ENCODE data around the gene MEGF9. TPM values are rescaled to one million over a fixed set of nuclear protein-coding genes. Genes with fewer than 3 reads are reported as not detected.

MEGF9 gene
- total and polyA plus RNA-seq, 2 donors (not counting 3 experiments of a cell fraction or from before 2014, with no cell fraction given): 4.0 to 13.0 TPM

GRCh38 chr9:120627073-120627472 lies 87.2 kb downstream of the MEGF9 start:
- no peak for TF ChIP-seq EZH2 (IDR thresholded peaks at IDR 0.05; ENCODE audit: borderline replicate concordance, low read depth, low read length, severe bottlenecking)
- TF ChIP-seq POLR2A (IDR thresholded peaks at IDR 0.05; ENCODE audit: low read depth, low read length): no peak
- TF ChIP-seq, protein P1, sequence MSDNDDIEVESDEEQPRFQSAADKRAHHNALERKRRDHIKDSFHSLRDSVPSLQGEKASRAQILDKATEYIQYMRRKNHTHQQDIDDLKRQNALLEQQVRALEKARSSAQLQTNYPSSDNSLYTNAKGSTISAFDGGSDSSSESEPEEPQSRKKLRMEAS (IDR thresholded peaks at IDR 0.05; ENCODE audit: insufficient read depth, insufficient read length): no peak
- dilution Hi-C loops (cut with MboI; ENCODE audit: extremely low pct_ligation_motif_present, low sequenced_read_pairs): no loop called here
- DNase-seq (ENCODE audit: low read depth, low spot score): no peak
- CTCF ChIA-PET: no interaction called here
- no peak for FAIRE-seq
- H2AFZ ChIP-seq (ENCODE audit: low read depth, low read length): no peak overlapping the region
- no peak overlapping the region for H3K4me2 ChIP-seq (ENCODE audit: insufficient read depth, low read length)
- no peak overlapping the region for H3K27ac ChIP-seq (ENCODE audit: insufficient read depth, low read depth, low read length)
- no peaks in the 10 kb centered on the region for H3K9me3 ChIP-seq (replicated peaks; ENCODE audit: control insufficient read depth, insufficient read depth, low read length)
- H3K9me1 ChIP-seq (replicated peaks; ENCODE audit: control insufficient read depth, extremely low read depth, insufficient read depth, low read length): no peaks in the 10 kb centered on the region
- no peaks in the 10 kb centered on the region for H3K4me1 ChIP-seq (ENCODE audit: control insufficient read depth, extremely low read depth, insufficient read depth, low read length)
- BruUV-seq (replicated peaks): no TSS peak
- intact Hi-C loops (cut with micrococcal nuclease): no loop called here
- no peaks in the 10 kb centered on the region for H3K79me2 ChIP-seq (ENCODE audit: control insufficient read depth, insufficient read depth, low read length)
- H3K27me3 ChIP-seq (ENCODE audit: control insufficient read depth in 2 of 2, insufficient read depth in 2 of 2, low read length in 2 of 2): no peaks in the 10 kb centered on the region
- POLR2A ChIA-PET: interaction anchor here (0.6 kb wide), 1 partner anchor 1753 kb away, joined by 3 read pairs; no protein-coding TSS in a partner anchor
- H3K36me3 ChIP-seq (ENCODE audit: control insufficient read depth in 2 of 2, extremely low read depth in 1 of 2, insufficient read depth in 2 of 2, low read length in 2 of 2): no peaks in the 10 kb centered on the region
- no peaks in the 10 kb centered on the region for H4K20me1 ChIP-seq (replicated peaks; ENCODE audit: control insufficient read depth, extremely low read depth, insufficient read depth, low read length)
- no peak overlapping the region for H3K4me3 ChIP-seq (replicated peaks in 1 of 3; ENCODE audit: insufficient read depth in 1 of 3, low read depth in 1 of 3, low read length in 3 of 3)
- H3K9ac ChIP-seq (replicated peaks; ENCODE audit: extremely low read depth, insufficient read depth, low read length): no peak overlapping the region

DNA sequence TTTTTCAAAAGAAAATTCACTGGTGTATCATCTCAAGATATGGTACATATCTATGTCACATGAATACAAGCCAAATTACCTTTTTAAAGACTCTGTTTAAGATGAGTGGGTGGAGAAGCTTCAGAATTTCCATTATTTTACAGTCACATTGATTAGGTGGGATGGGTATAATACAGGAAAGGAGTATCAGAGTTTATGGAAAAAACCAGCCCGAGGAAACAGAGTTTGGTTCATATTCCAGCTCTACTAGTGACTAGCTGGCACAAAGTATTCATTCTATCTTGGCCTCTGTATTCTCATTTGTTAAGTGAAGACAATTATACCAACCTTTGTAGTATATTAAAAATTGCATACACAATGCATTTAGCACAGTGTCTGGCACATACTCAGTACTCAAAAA lies 87.8 kb downstream of the MEGF9 start:
- TF ChIP-seq, protein P1 (IDR thresholded peaks at IDR 0.05; ENCODE audit: insufficient read depth, insufficient read length): no peak
- TF ChIP-seq GATA2 (IDR thresholded peaks at IDR 0.05; ENCODE audit: insufficient read depth, insufficient read length, low read depth, low read length): no peak
- TF ChIP-seq EZH2 (IDR thresholded peaks at IDR 0.05; ENCODE audit: borderline replicate concordance, low read depth, low read length, severe bottlenecking): no peak
- TF ChIP-seq, protein P2, sequence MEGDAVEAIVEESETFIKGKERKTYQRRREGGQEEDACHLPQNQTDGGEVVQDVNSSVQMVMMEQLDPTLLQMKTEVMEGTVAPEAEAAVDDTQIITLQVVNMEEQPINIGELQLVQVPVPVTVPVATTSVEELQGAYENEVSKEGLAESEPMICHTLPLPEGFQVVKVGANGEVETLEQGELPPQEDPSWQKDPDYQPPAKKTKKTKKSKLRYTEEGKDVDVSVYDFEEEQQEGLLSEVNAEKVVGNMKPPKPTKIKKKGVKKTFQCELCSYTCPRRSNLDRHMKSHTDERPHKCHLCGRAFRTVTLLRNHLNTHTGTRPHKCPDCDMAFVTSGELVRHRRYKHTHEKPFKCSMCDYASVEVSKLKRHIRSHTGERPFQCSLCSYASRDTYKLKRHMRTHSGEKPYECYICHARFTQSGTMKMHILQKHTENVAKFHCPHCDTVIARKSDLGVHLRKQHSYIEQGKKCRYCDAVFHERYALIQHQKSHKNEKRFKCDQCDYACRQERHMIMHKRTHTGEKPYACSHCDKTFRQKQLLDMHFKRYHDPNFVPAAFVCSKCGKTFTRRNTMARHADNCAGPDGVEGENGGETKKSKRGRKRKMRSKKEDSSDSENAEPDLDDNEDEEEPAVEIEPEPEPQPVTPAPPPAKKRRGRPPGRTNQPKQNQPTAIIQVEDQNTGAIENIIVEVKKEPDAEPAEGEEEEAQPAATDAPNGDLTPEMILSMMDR (IDR thresholded peaks at IDR 0.05; ENCODE audit: extremely low read depth in 1 of 2, insufficient read depth in 1 of 2, low read depth in 1 of 2, low read length in 2 of 2): no peak
- no peak for TF ChIP-seq POLR2AphosphoS5 (IDR thresholded peaks at IDR 0.05; ENCODE audit: insufficient read depth, low read depth, low read length)
- no peak for TF ChIP-seq JUN (IDR thresholded peaks at IDR 0.05; ENCODE audit: borderline replicate concordance, insufficient read depth, insufficient read length, low read depth)
- TF ChIP-seq FOS (IDR thresholded peaks at IDR 0.05; ENCODE audit: borderline replicate concordance, insufficient read depth, low read length): no peak
- no peak for TF ChIP-seq POLR2A (IDR thresholded peaks at IDR 0.05; ENCODE audit: low read depth, low read length)
- no peak for TF ChIP-seq MYC (IDR thresholded peaks at IDR 0.05; ENCODE audit: low read depth, low read length)
- H4K20me1 ChIP-seq (replicated peaks; ENCODE audit: control insufficient read depth, extremely low read depth, insufficient read depth, low read length): no peaks in the 10 kb centered on the region
- ChIA-PET POLR2A (no interaction called here), CTCF (interaction anchor here (1.4 kb wide), 1 partner anchor 12 kb away, joined by 4 read pairs; no protein-coding TSS in a partner anchor)
- no TSS peak for BruUV-seq (replicated peaks)
- intact Hi-C loops (cut with micrococcal nuclease): no loop called here
- no peaks in the 10 kb centered on the region for H3K9me1 ChIP-seq (replicated peaks; ENCODE audit: control insufficient read depth, extremely low read depth, insufficient read depth, low read length)
- no peaks in the 10 kb centered on the region for H3K79me2 ChIP-seq (ENCODE audit: control insufficient read depth, insufficient read depth, low read length)
- no peak overlapping the region for H2AFZ ChIP-seq (ENCODE audit: low read depth, low read length)
- H3K27me3 ChIP-seq (ENCODE audit: control insufficient read depth in 2 of 2, insufficient read depth in 2 of 2, low read length in 2 of 2): no peaks in the 10 kb centered on the region
- no peak overlapping the region for H3K4me3 ChIP-seq (replicated peaks in 1 of 3; ENCODE audit: insufficient read depth in 1 of 3, low read depth in 1 of 3, low read length in 3 of 3)
- FAIRE-seq (no peak), DNase-seq (ENCODE audit: low read depth, low spot score) (no peak)
- H3K9ac ChIP-seq (replicated peaks; ENCODE audit: extremely low read depth, insufficient read depth, low read length): no peak overlapping the region
- H3K27ac ChIP-seq (ENCODE audit: insufficient read depth, low read depth, low read length): no peak overlapping the region
- no peaks in the 10 kb centered on the region for H3K4me1 ChIP-seq (ENCODE audit: control insufficient read depth, extremely low read depth, insufficient read depth, low read length)
- H3K9me3 ChIP-seq (replicated peaks; ENCODE audit: control insufficient read depth, insufficient read depth, low read length): no peaks in the 10 kb centered on the region
- H3K36me3 ChIP-seq (ENCODE audit: control insufficient read depth in 2 of 2, extremely low read depth in 1 of 2, insufficient read depth in 2 of 2, low read length in 2 of 2): no peaks in the 10 kb centered on the region
- dilution Hi-C loops (cut with MboI; ENCODE audit: extremely low pct_ligation_motif_present, low sequenced_read_pairs): no loop called here
- no peak overlapping the region for H3K4me2 ChIP-seq (ENCODE audit: insufficient read depth, low read length)
